ENCODE measurements around the gene FOXL3.
"Not testable (repeated sequence)": the region's sequence is repeated elsewhere in the genome, so short reads cannot be mapped to it uniquely, and the experiment has no call there.

The FOXL3 gene

DNA sequence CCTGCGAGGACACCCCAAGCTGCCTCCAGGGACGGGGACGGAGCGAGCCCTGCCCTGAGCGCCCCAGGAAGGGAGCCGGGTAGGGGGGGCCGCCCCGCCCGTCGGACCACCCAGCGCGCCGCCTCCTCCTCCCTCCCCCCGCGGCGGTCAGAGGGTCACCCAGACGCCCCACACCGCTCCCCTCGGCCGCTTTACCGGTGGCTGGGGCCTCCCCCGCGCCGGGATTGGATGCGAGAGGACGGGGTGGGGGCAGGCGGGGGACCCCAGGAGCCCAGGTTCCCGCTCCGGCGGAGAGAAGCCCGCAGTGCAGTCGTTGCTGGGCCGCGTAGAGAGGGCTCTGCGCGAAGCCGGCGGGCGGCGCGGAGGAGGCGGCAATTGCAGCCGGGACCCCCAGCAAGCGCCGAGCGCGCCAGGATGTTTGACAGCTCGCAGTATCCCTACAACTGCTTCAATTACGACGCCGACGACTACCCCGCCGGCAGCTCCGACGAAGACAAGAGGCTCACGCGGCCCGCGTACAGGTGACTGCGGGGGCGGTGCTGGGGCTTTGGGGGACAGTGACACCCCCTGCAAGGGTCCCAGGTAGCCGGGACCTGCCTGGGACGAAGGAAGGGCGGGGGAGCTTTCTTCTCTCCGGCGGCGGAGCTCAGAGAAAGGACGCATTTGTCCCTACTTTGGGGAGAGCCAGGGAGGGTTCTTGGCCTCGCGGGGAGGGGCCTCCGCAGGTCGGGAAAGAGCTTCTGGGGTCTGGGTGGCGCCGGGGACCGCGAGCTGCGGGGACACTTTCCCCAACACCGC lies at the start of gene FOXL3:
Gene FOXL3, plus strand, starts transcription at position 415 of the 798 bp plus-strand sequence. Its CDS starts 0 bp downstream, at position 415.
- DNase-seq, result no peak

DNA sequence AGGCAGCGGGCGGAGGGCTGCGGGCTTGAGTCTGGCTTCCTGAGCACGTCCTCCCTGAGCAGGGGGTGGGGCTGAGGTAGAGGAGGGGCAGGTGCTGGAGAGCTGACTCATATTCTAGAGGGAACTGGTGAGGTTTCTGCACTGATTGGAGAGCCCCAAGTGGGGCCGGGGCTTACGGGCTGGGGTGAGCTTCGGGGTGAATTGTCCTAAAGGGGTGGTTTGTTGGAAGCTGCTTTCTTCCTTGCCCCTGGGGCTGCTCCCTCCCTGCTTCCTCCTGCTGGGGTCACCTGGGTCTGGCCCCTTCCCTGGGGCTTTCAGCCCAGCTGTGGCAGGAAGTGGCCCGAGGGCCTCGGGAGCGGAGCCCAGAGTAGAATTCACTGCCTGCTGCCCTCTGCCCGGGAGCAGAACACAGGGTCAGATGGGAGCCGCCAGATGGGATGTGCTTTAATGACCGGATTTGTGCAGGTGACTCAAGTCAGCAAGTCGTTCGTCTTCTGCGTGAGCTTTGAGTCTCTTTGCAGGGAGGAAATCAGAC lies 49.0 kb upstream of the FOXL3 start:
- no peak for DNase-seq

DNA sequence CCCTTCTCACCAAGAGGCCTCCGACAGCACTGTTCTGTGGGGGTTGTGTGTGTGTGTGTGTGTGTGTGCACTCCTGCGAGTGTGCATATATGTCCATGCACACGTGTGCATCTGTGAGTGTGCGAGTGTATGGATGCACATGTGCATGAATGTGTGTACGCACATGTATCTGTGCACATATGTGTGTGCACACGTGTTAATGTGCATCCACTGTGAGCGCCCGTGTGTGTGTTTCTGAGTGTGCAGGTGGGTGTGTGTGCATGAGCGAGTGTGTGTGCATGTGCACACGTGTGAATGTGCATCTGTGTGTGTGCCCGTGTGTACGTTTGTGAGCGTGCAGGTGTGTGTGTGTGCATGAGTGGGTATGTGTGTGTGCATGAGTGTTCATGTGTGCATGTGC lies 48.5 kb upstream of the FOXL3 start:
- DNase-seq, result no peak

DNA sequence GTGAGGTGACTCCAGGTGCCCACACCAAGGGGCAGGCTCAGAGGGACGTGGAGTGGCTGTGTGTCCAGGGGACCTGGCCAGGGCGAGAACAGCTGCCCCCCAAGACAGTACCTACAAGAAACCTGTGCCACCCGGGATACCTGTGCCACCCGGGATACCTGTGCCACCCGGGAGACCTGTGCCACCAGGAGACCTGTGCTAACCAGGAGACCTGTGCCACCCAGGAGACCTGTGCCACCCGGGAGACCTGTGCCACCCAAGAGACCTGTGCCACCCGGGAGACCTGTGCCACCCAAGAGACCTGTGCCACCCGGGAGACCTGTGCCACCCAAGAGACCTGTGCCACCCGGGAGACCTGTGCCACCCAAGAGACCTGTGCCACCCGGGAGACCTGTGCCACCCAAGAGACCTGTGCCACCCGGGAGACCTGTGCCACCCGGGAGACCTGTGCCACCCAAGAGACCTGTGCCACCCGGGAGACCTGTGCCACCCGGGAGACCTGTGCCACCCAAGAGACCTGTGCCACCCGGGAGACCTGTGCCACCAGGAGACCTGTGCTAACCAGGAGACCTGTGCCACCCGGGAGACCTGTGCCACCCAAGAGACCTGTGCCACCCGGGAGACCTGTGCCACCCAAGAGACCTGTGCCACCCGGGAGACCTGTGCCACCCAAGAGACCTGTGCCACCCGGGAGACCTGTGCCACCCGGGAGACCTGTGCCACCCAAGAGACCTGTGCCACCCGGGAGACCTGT lies 47.0 kb upstream of the FOXL3 start:
- not testable (repeated sequence) for DNase-seq

DNA sequence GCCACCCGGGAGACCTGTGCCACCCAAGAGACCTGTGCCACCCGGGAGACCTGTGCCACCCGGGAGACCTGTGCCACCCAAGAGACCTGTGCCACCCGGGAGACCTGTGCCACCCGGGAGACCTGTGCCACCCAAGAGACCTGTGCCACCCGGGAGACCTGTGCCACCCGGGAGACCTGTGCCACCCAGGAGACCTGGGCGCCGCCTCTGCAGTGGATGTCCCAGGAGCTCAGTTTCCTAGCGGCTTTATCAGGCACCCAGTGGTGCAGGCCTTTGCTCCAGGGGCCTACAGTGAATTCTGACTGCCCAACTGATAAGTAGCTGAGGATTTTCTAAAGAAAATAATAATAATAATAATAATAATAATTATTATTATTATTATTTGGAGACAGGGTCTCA lies 46.4 kb upstream of the FOXL3 start:
- not testable (repeated sequence) for DNase-seq

DNA sequence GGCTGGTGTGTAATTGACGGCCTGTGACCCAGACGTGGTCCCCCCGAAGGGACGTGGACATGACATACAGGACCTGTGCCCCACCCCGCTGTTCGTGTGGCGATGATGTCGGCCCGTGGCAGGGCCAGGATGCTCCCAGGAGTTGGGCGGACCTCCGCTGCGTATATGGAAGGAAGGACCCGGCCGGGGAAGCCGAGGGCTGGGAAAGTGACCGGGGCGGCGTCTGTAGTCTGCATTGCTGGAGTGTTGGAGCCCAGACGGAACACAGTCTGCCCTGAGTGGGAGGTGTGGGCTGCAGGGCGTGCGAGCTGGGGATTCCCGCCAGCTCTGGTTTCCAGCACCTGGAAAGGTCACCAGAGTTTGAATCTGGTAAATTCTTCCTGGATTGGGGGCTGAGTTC lies 45.0 kb upstream of the FOXL3 start:
- DNase-seq, result no peak

DNA sequence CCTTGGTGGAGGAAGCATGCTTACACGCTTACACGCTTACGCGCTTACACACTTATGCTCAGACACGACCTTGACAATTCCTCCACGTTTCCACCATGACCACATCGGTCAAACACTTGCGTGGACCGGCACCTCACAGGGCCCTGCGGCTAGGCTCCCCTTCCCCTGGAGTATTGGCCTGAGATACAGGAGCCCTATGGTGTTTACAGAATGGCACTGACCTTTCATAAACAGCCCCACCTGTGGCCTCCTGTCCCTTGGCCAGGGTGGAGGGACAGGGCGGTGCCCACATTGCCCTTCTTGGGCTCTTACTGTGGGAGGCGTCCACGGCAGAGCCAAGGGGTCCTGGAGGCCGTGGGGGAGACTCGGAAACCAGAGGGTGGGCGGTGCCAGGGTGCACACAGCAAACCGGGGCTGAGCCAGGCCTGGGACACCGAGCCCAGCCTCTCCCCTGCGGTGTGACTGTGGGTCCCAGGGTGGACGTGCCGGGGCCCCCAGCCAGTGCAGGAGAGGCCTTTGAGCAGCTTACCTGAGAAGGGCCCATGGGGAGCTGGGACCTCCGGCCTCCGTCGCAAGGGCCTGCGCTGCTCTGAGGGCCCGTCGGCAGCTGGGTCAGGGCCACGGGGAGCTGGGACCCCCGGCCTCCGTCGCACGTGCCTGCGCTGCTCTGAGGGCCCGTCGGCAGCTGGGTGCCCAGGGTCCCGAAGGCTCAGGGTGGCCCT lies 44.2 kb upstream of the FOXL3 start:
- no peak for DNase-seq

DNA sequence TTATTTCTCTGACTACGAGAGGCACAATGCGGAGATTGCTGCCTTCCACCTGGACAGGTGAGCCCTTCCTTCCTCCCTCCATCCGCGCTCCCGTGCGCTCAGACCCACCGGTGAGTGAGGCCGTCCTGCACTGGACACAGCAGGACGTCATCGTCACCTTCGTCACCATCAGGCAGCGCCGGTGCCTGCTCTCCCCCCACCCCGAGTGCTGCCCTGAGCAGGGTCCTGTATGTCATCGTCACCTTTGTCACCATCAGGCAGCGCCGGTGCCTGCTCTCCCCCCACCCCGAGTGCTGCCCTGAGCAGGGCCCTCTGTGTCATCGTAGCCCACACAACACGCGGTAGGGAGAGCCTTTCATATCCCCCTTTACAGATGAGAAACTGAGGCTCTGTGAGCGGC lies 43.5 kb upstream of the FOXL3 start:
- DNase-seq, result no peak

DNA sequence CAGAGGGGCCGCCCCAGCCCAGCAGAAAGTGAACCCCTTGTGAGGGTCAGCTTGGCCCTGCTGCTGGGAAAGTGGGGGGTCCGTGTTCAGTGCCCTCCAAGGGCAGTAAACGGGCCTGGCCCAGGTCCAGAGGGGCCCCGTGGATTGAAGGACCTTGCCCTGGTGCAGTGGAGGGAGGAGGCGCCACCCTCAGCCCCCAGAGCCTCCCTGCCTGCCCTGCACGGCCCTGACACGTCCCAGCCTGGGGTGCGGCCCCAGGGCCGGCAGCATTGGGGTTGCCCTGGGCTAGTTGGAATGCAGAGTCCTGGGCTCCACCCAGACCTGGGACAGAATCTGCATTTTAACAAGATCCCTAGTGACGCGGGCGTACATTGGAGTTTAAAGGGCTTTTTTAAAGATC lies 42.8 kb upstream of the FOXL3 start:
- DNase-seq, result no peak

DNA sequence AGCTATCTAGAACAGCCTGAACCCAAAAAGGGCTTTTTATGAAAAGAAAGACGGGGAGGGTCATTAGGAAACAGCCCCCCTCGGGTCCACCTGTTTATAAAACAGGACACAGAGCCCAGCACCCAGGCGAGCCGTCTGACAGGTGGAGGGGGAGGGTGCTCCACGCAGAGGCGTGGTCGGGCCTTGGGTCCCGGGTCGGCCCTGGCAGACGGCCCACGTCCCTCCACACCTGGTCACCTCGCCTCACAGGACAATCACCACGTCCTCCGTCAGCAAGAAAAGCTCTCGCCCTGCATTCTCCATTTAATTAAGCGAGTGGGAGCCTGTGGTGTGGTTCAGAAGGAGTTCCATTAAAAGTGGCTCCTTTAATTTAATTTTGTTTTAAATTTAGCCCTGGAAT lies 42.3 kb upstream of the FOXL3 start:
- DNase-seq, result no peak

DNA sequence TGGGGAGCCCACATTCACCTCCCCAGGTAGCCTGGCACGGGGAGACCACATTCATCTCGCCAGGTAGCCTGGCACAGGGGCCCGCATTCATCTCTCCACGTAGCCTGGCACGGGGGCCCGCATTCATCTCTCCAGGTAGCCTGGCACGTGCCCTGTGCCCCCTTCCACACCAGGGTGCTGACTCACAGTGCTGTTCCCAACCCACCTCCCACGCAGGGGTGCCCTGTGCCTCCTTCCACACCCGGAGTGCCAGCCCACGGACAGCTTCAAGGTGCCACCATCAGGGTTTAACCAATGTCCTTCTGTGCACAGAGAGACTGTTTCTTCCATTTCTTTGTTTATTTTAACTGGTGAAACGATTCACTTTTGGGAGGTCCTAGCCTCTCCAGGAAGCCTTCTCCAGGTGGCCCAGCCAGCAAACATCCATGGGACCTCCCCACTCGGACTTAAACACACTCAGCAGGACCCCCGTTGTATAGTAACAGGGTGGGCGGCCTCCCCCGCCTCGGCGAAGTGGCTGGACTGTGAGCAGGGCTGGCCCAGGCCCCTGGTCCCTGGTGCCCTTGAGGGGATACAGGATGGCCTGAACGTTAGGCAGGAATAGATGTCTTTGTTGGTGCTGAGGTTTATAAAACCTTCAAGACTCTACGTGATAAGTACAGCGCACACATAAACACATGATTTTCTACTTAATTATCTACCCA lies 41.1 kb upstream of the FOXL3 start:
- DNase-seq, result no peak

DNA sequence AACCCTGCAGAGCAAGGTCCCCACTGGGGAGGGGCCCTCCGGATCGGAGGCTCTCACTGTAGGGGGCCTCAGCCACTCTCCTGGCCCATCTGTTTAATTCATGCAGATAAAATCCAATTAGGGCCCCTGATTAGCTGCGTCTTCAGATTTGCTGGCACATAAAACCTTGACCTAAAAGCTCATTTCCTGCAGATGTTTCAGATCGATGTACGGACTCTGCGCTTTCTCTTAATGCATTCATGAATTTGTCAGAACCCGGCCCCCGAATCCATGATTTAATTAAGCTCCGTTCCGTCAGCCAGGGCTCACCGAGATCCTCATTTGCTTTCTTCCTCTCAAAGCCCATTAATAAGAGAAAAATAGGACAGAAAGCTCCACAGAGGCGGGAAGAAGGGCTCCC lies 40.0 kb upstream of the FOXL3 start:
- no peak for DNase-seq

DNA sequence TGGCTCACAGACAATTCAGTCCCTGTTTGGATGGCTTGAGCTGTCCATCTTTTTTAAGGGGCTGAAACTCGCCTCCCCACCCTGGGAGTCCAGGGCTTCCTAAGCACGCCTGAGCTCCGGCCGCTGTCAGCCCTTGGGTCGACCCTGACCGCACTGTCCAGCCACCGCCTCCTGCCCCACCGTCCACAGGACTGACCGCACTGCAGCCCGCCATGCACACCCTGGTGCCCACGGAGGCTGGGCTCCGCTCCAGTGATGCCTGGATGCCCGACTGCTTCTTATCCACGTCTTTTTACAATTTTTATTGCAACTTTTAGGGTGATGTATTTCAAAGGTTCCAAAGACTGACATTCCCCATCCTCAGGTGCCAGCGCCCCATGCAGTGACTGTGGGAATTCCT lies 39.4 kb upstream of the FOXL3 start:
- no peak for DNase-seq

DNA sequence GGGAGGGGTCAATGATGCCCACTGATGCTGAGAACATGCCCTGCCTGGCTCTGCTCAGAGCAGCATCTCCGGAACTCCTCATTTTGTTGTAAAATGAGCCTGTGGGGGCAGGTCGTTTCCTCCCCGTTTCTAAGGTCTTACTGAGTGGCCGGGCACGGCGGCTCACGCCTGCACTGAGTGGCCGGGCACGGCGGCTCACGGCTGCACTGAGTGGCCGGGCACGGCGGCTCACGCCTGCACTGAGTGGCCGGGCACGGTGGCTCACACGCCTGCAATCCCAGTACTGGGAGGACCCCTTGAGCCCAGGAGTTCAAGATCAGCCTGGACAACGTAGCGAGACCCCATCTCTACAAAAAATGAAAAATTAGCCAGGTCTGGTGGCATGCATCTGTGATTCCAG lies 39.0 kb upstream of the FOXL3 start:
- no peak for DNase-seq

DNA sequence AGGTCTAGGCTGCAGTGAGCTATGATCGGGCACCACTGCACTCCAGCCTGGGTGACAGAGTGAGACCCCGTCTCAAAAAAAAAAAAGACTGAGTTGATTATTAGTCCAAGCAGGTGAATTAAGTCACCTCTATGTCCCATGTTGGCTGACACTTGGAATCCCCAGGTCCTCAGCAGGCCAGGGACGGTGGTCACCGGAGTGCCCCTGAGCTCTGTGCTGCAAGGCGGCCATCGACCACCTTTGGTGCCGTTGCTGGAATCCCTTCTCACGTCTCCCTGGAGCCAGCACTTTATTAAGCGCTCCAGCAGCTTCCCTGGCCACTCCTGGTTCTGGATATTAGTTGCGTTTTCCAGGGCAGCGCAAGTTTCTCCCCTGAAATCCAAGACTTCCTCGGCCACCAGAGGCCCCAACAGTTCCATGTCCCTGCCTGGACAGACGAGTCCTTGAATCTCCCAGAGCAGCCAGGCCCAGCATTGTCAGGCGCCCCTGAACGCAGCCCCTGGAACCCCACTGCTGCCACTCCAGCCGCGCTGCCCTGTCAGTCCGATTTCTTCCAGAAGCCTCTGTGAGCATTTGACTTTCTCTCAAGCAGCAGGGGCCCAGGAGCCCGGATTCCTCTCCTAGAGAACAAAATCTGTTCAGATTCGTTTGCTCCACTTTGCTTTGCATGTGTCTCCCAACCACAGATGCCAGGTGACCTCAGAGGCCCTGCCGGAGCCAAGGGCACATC lies 38.4 kb upstream of the FOXL3 start:
- DNase-seq, result no peak

DNA sequence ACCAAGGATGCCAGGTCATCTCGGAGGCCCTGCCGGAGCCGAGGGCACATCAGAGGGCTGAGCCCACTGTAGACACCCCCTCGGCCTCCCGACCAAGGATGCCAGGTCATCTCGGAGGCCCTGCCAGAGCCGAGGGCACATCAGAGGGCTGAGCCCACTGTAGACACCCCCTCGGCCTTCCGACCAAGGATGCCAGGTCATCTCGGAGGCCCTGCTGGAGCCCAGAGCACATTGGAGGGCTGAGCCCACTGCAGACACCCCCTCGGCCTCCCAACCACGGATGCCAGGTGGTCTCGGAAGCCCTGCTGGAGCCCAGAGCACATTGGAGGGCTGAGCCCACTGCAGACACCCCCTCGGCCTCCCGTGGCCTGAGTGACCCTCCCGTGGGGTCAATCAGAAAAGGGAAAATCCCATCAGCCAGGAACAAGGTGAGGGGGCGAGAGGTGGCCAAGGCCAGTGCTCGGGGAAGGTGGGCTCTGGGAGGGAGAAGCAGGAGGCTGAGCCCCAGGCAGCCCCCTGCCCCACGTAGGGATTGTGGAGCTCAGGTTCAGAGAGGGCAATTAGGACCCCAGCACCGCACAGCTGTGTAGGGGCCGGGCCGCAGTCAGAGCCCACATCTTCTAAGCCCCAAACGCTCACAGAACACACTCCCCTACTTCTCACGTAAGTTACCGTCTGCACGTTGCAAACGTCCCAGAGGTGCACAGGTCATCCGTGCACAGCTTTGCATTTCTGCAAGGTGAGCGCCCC lies 37.6 kb upstream of the FOXL3 start:
- no peak for DNase-seq

DNA sequence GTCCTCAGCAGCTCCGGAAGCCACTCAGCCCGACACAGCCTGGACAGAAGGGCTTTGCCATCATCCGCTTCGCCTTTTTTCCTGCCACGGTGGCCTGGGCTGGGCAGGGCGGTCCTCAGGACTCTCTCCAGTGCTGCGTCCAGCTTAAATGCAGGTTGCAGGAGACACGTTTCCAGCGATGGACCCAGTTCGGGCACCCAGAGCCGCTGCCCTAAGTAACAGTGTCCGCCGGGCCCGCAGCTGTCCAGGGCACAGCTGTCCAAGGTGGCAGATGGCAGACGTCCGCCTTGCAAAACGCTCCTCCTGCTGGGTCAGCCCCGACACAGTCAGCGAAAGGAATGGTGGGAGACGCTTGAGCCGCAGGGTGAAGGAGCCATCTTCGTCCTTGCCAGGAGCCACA lies 37.0 kb upstream of the FOXL3 start:
- DNase-seq, result no peak

DNA sequence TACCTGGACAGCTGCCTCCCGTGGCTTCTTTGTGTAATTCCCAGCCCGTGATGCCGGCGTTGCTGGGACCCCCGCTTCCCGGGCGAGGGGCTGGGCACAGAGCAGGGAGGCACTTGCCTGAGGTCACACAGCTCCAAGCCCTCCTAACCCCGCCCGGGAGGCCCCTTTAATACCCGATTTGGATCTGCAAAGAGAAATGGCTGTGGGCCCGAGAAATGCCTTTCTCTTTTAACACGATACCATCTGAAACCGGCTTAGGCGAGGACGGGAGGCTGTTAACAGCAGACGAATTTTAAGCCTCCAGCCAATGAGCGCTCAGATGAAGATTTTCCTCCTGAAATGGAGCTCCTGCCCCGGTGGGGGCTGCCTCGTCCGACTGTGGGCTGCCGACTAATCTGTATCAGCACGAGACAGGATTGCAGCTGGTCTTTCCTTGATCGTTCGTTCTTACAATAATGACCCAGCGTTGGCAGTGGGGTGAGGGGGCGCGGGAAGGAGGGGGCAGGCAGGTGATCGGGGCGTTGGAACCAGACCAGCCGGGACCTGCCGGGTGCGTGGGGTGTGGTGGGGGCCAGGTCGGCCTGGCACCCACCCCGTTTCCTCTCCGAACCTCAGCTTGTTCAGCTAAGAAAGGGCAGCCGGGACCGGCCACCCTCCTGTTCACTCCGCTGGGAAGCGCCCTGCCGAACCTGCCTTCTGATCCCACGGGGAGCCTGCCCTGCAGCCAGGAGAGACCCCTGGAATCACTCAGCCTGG lies 36.2 kb upstream of the FOXL3 start:
- DNase-seq, result no peak

DNA sequence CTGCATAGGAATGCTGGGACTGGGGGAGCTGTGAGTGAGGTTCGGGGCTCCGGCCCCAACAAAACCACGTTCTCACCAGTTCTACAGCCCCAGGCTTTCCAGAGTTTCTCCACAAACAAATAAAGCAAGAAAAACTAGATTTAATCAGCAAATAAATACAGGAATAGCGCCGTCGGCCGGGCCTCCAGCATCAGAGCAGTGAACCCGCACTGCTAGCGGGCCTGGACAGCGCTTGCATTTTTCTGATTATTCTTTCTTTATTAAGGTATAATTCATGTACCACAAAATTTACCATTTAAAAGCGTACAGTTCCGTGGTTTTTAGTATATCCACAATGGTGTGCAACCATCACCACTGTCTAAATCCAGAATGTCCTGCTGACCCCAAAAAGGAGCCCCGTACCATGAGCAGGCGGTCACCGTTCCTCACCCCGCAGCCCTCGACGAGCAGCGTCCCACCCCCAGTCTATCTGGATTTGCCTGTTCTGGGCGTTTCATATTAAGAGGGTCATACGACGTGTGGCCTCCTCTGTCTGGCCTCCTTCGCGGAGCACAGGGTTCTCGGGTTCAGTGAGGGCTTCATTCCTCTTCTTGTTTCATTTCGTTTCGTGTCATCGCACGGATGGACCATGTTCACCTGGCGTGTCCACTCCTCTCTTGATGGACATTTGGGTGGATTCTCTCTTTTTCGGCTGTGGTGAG lies 35.5 kb upstream of the FOXL3 start:
- no peak for DNase-seq

DNA sequence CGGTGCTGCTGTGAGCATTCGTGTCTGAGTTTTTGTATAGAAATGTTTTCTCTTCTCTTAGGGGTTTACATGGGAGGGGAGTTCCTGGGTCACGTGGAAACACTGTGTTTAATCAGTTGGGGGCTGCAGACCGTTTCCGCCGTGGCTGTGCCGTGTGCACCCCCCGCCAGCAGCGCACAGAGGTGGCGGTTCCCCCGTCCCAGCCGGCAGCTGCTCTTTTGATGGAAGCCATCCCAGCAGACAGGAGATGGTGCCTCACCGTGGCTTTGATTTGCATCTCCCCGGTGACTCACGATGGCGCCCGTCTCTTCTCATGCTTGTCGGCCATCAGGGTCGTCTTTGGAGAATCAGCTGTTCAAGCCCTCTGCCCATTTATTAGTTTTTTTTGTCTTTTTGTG lies 34.9 kb upstream of the FOXL3 start:
- no peak for DNase-seq

All from stimulated activated naive CD4-positive, alpha-beta T cell treated with Interleukin-2 at 50 U/mL for 16 hours (primary cell).